WTC11 (cell line): ENCODE data around the gene LHX2. TPM values are rescaled to one million over a fixed set of nuclear protein-coding genes. Genes with fewer than 3 reads are reported as not detected.

Source experiments
- ATAC-seq: fragments of 200-7000 bp; cut with Tn5 transposase; 2 replicates; pipeline ENCODE4 v1.10.0; 2021; ENCODE audit warnings: mild to moderate bottlenecking, moderate library complexity
- CTCF ChIA-PET: fragments of 300-600 bp; sonication (Branson Sonifier 250); formaldehyde crosslinking; loops from one replicate; lab custom pipeline; 2021; ENCODE audit warnings: antibody characterized with exemption; lab: Charles Lee
- POLR2A ChIA-PET: fragments of 350-600 bp; sonication (Branson Sonifier 250); formaldehyde crosslinking; loops from one replicate; lab custom pipeline; 2021; ENCODE audit warnings: antibody characterized with exemption; lab: Charles Lee
- DNase-seq: peaks from one replicate; pipeline ENCODE4 v3.0.0; 2021; ENCODE audit warnings: low spot score
- H3K27ac Mint-ChIP-seq: 2 replicates; pipeline ENCODE4 v1.8.0; 2021; ENCODE audit warnings: mixed read lengths
- H3K27me3 Mint-ChIP-seq: 2 replicates; pipeline ENCODE4 v1.8.0; 2021; ENCODE audit warnings: low read depth, mild to moderate bottlenecking, moderate library complexity, mixed read lengths
- H3K36me3 Mint-ChIP-seq: 2 replicates; pipeline ENCODE4 v1.8.0; 2021; ENCODE audit warnings: mixed read lengths
- H3K4me1 Mint-ChIP-seq: 2 replicates; pipeline ENCODE4 v1.8.0; 2022; ENCODE audit warnings: mixed read lengths
- H3K4me3 Mint-ChIP-seq: 2 replicates; pipeline ENCODE4 v1.8.0; 2021; ENCODE audit warnings: mild to moderate bottlenecking, moderate library complexity, mixed read lengths
- H3K9me3 Mint-ChIP-seq: 2 replicates; pipeline ENCODE4 v1.8.0; 2021; ENCODE audit warnings: mixed read lengths
- ATF1 ChIP-seq: sonication (generic); formaldehyde crosslinking; IDR thresholded peaks from 2 replicates; pipeline ENCODE4 v1.8.1; 2023; ENCODE audit warnings: mild to moderate bottlenecking, moderate library complexity, missing genetic modification reagents
- ATF3 ChIP-seq: sonication (generic); formaldehyde crosslinking; conservative IDR thresholded peaks from 2 replicates; pipeline ENCODE4 v1.8.1; 2022; ENCODE audit warnings: mild to moderate bottlenecking, missing genetic modification reagents
- CBFB ChIP-seq: sonication (generic); formaldehyde crosslinking; IDR thresholded peaks from 2 replicates; pipeline ENCODE4 v1.8.1; 2022; ENCODE audit warnings: mild to moderate bottlenecking, low read depth, missing genetic modification reagents
- E2F4 ChIP-seq: sonication (generic); formaldehyde crosslinking; IDR thresholded peaks from 2 replicates; pipeline ENCODE4 v1.8.1; 2022; ENCODE audit warnings: low read depth, mild to moderate bottlenecking, moderate library complexity, missing genetic modification reagents, borderline replicate concordance
- ELF4 ChIP-seq: sonication (generic); formaldehyde crosslinking; IDR thresholded peaks from 2 replicates; pipeline ENCODE4 v1.8.1; 2022; ENCODE audit warnings: low read depth, mild to moderate bottlenecking, moderate library complexity, missing genetic modification reagents
- ERG ChIP-seq: fragments of 250-450 bp; sonication (Bioruptor Pico); IDR thresholded peaks from 2 replicates; pipeline ENCODE4 v1.8.0; 2021; ENCODE audit warnings: mild to moderate bottlenecking
- GRHL2 ChIP-seq: fragments of 250-450 bp; sonication (Bioruptor Pico); IDR thresholded peaks from 2 replicates; pipeline ENCODE4 v1.8.0; 2022; ENCODE audit warnings: mild to moderate bottlenecking, moderate library complexity; ENCODE audit not compliant: insufficient replicate concordance, severe bottlenecking
- MYBL2 ChIP-seq: sonication (generic); formaldehyde crosslinking; IDR thresholded peaks from 2 replicates; pipeline ENCODE4 v1.8.1; 2023; ENCODE audit warnings: mild to moderate bottlenecking, moderate library complexity, missing genetic modification reagents
- NR1H2 ChIP-seq: sonication (generic); formaldehyde crosslinking; IDR thresholded peaks from 2 replicates; pipeline ENCODE4 v1.9.0; 2021; ENCODE audit warnings: mild to moderate bottlenecking, moderate library complexity, missing genetic modification reagents
- RORB ChIP-seq: fragments of 250-450 bp; sonication (Bioruptor Pico); IDR thresholded peaks from 2 replicates; pipeline ENCODE4 v1.9.0; 2021; ENCODE audit warnings: mild to moderate bottlenecking
- TCF7 ChIP-seq: sonication (generic); formaldehyde crosslinking; IDR thresholded peaks from 2 replicates; pipeline ENCODE4 v1.8.0; 2022; ENCODE audit warnings: mild to moderate bottlenecking, low read depth, missing genetic modification reagents, moderate library complexity
- TEAD1 ChIP-seq: sonication (generic); formaldehyde crosslinking; IDR thresholded peaks from 2 replicates; pipeline ENCODE4 v1.8.0; 2022; ENCODE audit warnings: mild to moderate bottlenecking, missing genetic modification reagents
- USF2 ChIP-seq: sonication (generic); formaldehyde crosslinking; IDR thresholded peaks from 2 replicates; pipeline ENCODE4 v1.8.1; 2023; ENCODE audit warnings: mild to moderate bottlenecking, missing genetic modification reagents, moderate library complexity
- ZNF219 ChIP-seq: sonication (generic); formaldehyde crosslinking; IDR thresholded peaks from 2 replicates; pipeline ENCODE4 v1.8.0; 2023; ENCODE audit warnings: missing genetic modification reagents, mild to moderate bottlenecking, borderline replicate concordance
- ZNF232 ChIP-seq: sonication (generic); formaldehyde crosslinking; IDR thresholded peaks from 2 replicates; pipeline ENCODE4 v1.8.0; 2022; ENCODE audit warnings: mild to moderate bottlenecking, missing genetic modification reagents
- ZNF263 ChIP-seq: sonication (generic); formaldehyde crosslinking; IDR thresholded peaks from 2 replicates; pipeline ENCODE4 v1.8.1; 2022; ENCODE audit warnings: low read depth, mild to moderate bottlenecking, moderate library complexity, missing genetic modification reagents
- ZNF396 ChIP-seq: fragments of 250-450 bp; sonication (Bioruptor Pico); IDR thresholded peaks from 2 replicates; pipeline ENCODE4 v1.8.0; 2021; ENCODE audit warnings: mild to moderate bottlenecking, moderate library complexity, borderline replicate concordance
- total RNA-seq: library from RNA; stranded (reverse); gene quantifications from 3 replicates; pipeline ENCODE4 v1.2.3, GENCODE V29; 2021

LHX2 gene
- total RNA-seq, 1 experiment from 2014 or later = 0.42 TPM

GRCh38 chr9:124020520-124021384 lies 9.2 kb downstream of the LHX2 start:
- Mint-ChIP-seq H3K9me3 (no peaks in the 10 kb centered on the region), H3K4me1 (peaks cover 48% of the 10 kb centered on the region), H3K27ac (no peak overlapping the region), H3K4me3 (no peak overlapping the region), H3K36me3 (no peaks in the 10 kb centered on the region), H3K27me3 (peaks cover 96% of the 10 kb centered on the region)
- ChIA-PET CTCF (interaction anchor here (0.6 to 2.9 kb wide), 3 partner anchors 21 to 621 kb away, joined by 4 to 35 read pairs (median 4); no protein-coding TSS in a partner anchor), POLR2A (interaction anchor here (1.5 kb wide), 1 partner anchor 470 kb away, joined by 3 read pairs; no protein-coding TSS in a partner anchor)
- DNase-seq (peak; percentile 52), ATAC-seq (peak; percentile 4; the same call in 1 of the 2 replicates)
- TF ChIP-seq ATF1 (CRISPR knock-in tag) = no peak
- no peak for TF ChIP-seq TEAD1 (CRISPR knock-in tag)
- TF ChIP-seq NR1H2 (CRISPR knock-in tag) = no peak
- TF ChIP-seq RORB (CRISPR knock-in tag) = no peak
- no peak for TF ChIP-seq ZNF219 (CRISPR knock-in tag)
- no peak for TF ChIP-seq MYBL2 (CRISPR knock-in tag)
- TF ChIP-seq USF2 = no peak

GRCh38 chr9:124021385-124021769 lies 9.8 kb downstream of the LHX2 start:
- ChIA-PET POLR2A (interaction anchor here (1.5 kb wide), 1 partner anchor 471 kb away, joined by 3 read pairs; no protein-coding TSS in a partner anchor), CTCF (interaction anchor here (2.9 kb wide), 1 partner anchor 20 kb away, joined by 35 read pairs; no protein-coding TSS in a partner anchor)
- TF ChIP-seq E2F4 (no peak), ZNF263 (CRISPR knock-in tag) (no peak), ELF4 (CRISPR knock-in tag) (no peak), CBFB (CRISPR knock-in tag) (no peak), ZNF232 (CRISPR knock-in tag) (no peak), GRHL2 (no peak), ZNF396 (CRISPR knock-in tag) (no peak), TCF7 (no peak), ATF3 (CRISPR knock-in tag) (no peak), ERG (CRISPR knock-in tag) (no peak)
- ATAC-seq (no peak), DNase-seq (no peak)
- Mint-ChIP-seq H3K27ac (no peak overlapping the region), H3K4me3 (no peak overlapping the region; the same call in 1 of the 2 replicates), H3K27me3 (peaks cover 96% of the 10 kb centered on the region), H3K36me3 (no peaks in the 10 kb centered on the region), H3K9me3 (no peaks in the 10 kb centered on the region), H3K4me1 (peaks cover 46% of the 10 kb centered on the region)
